ENCODE results near the gene INO80C. TPM values are rescaled to one million over a fixed set of nuclear protein-coding genes. Genes with fewer than 3 reads are reported as not detected.

INO80C gene
- polyA plus RNA-seq, 1 donor (not counting 4 experiments of a cell fraction or from before 2014, with no cell fraction given): 54.7 TPM

GRCh38 chr18:35516351-35516750 is 18.6 kb upstream of the INO80C start:
- FAIRE-seq (no peak), DNase-seq (ENCODE audit: low read depth, low spot score) (no peak)
- H3K36me3 ChIP-seq (ENCODE audit: control insufficient read depth in 2 of 2, extremely low read depth in 1 of 2, insufficient read depth in 2 of 2, low read length in 2 of 2): no peaks in the 10 kb centered on the region
- no peak overlapping the region for H3K4me3 ChIP-seq (ENCODE audit: control insufficient read depth in 2 of 3, extremely low read depth in 1 of 3, insufficient read depth in 2 of 3, low read depth in 1 of 3, low read length in 3 of 3)
- no peaks in the 10 kb centered on the region for H3K9me1 ChIP-seq (ENCODE audit: control insufficient read depth, extremely low read depth, insufficient read depth, low read length)
- no peak overlapping the region for H2AFZ ChIP-seq (ENCODE audit: control insufficient read depth, low read length)
- dilution Hi-C loops (cut with MboI; ENCODE audit: extremely low pct_ligation_motif_present, low sequenced_read_pairs): no loop called here
- no peak overlapping the region for H3K27ac ChIP-seq (ENCODE audit: control insufficient read depth, insufficient read depth, low read length)
- H3K9me3 ChIP-seq (ENCODE audit: control insufficient read depth, low read depth, low read length): no peaks in the 10 kb centered on the region
- H3K4me2 ChIP-seq (ENCODE audit: control insufficient read depth, extremely low read depth, insufficient read depth, low read depth, low read length): no peak overlapping the region
- H4K20me1 ChIP-seq (ENCODE audit: control insufficient read depth, extremely low read depth, insufficient read depth, low read length): no peaks in the 10 kb centered on the region
- H3K4me1 ChIP-seq (ENCODE audit: control insufficient read depth, extremely low read depth, insufficient read depth, low read length): peaks cover 13% of the 10 kb centered on the region
- TF ChIP-seq CTCF (optimal IDR thresholded peaks at IDR 0.05 in 1 of 3, IDR thresholded peaks at IDR 0.05 in 1 of 3, conservative IDR thresholded peaks at IDR 0.05 in 1 of 3; ENCODE audit: extremely low read depth in 1 of 3, insufficient read depth in 2 of 3, low read length in 3 of 3): no peak
- no peak for TF ChIP-seq EZH2 (IDR thresholded peaks at IDR 0.05; ENCODE audit: low read length)
- H3K79me2 ChIP-seq (ENCODE audit: control insufficient read depth, insufficient read depth, low read length): no peaks in the 10 kb centered on the region
- H3K9ac ChIP-seq (ENCODE audit: control insufficient read depth, extremely low read depth, insufficient read depth, low read length): no peak overlapping the region
- no peaks in the 10 kb centered on the region for H3K27me3 ChIP-seq (ENCODE audit: control insufficient read depth, extremely low read depth, insufficient read depth, low read length)

DNA sequence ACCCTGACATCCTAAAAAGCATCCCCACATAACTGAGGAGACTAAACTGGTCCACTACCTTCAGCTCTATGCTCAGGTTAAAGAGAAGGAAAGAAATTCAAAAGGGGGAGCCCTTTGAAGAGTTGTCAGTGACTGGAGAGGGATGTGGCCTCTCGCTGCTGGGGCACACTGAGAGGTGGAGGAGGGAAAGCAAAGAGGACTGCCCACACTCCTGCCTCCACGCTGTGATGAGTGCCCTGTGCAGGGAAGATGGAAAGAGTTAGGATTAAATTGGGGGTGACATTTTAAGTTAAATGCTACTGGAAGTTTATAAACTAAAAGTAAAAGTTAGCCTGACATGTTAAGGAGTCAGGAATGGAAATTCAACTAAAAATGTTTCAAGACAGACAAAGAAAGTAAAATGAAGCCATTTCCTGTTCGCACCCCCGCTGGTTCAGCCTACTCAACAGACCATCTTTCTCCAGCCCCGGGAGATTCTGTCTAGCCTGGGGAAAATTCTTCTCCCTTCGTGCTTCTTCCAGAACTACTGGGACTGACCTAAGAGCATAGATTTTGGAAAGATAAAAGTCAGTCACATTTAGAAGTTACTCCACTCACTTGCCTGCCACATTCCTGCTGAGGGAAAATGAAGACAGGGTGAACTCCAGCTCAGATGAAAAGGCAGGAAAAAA is 17.8 kb upstream of the INO80C start:
- no peaks in the 10 kb centered on the region for H3K79me2 ChIP-seq (ENCODE audit: control insufficient read depth, insufficient read depth, low read length)
- no peak overlapping the region for H2AFZ ChIP-seq (ENCODE audit: control insufficient read depth, low read length)
- H3K27me3 ChIP-seq (ENCODE audit: control insufficient read depth, extremely low read depth, insufficient read depth, low read length): no peaks in the 10 kb centered on the region
- H3K4me1 ChIP-seq (ENCODE audit: control insufficient read depth, extremely low read depth, insufficient read depth, low read length): peaks cover 13% of the 10 kb centered on the region
- H3K36me3 ChIP-seq (ENCODE audit: control insufficient read depth in 2 of 2, extremely low read depth in 1 of 2, insufficient read depth in 2 of 2, low read length in 2 of 2): no peaks in the 10 kb centered on the region
- H3K9me3 ChIP-seq (ENCODE audit: control insufficient read depth, low read depth, low read length): no peaks in the 10 kb centered on the region
- no peak overlapping the region for H3K4me2 ChIP-seq (ENCODE audit: control insufficient read depth, extremely low read depth, insufficient read depth, low read depth, low read length)
- dilution Hi-C loops (cut with MboI; ENCODE audit: extremely low pct_ligation_motif_present, low sequenced_read_pairs): no loop called here
- TF ChIP-seq CTCF (optimal IDR thresholded peaks at IDR 0.05 in 1 of 3, IDR thresholded peaks at IDR 0.05 in 1 of 3, conservative IDR thresholded peaks at IDR 0.05 in 1 of 3; ENCODE audit: extremely low read depth in 1 of 3, insufficient read depth in 2 of 3, low read length in 3 of 3): no peak
- TF ChIP-seq EZH2 (IDR thresholded peaks at IDR 0.05; ENCODE audit: low read length): no peak
- FAIRE-seq (no peak), DNase-seq (ENCODE audit: low read depth, low spot score) (no peak)
- no peak overlapping the region for H3K27ac ChIP-seq (ENCODE audit: control insufficient read depth, insufficient read depth, low read length)
- H4K20me1 ChIP-seq (ENCODE audit: control insufficient read depth, extremely low read depth, insufficient read depth, low read length): no peaks in the 10 kb centered on the region
- H3K4me3 ChIP-seq (ENCODE audit: control insufficient read depth in 2 of 3, extremely low read depth in 1 of 3, insufficient read depth in 2 of 3, low read depth in 1 of 3, low read length in 3 of 3): no peak overlapping the region
- H3K9me1 ChIP-seq (ENCODE audit: control insufficient read depth, extremely low read depth, insufficient read depth, low read length): no peaks in the 10 kb centered on the region
- H3K9ac ChIP-seq (ENCODE audit: control insufficient read depth, extremely low read depth, insufficient read depth, low read length): no peak overlapping the region
